Activated CD8-positive, alpha-beta memory T cell treated with anti-CD3 and anti-CD28 coated beads for 4 hours (primary cell): Measurements from ENCODE around the gene ARMH1.

Source experiments
- DNase-seq, 2 donors: peaks; one replicate each; pipeline ENCODE4 v3.0.0-alpha.2; 2020; ENCODE audit warnings: low read depth in 2 of 2

The ARMH1 gene

GRCh38 chr1:44670751-44671640 is 3.5 kb upstream of the ARMH1 start:
- DNase-seq = no peak

- DNase-seq = no peak
These were observed 2.1 kb upstream of the ARMH1 start for GRCh38 chr1:44672254-44672955.

- no peak for DNase-seq
These were observed 1.4 kb upstream of the ARMH1 start for GRCh38 chr1:44672961-44673674.

- DNase-seq = no peak
These were observed 820 bp upstream of the ARMH1 start for GRCh38 chr1:44673675-44674112.

GRCh38 chr1:44675186-44675585 is 672 bp downstream of the ARMH1 start:
- DNase-seq = no peak

- DNase-seq = no peak
These were observed 2.1 kb downstream of the ARMH1 start for GRCh38 chr1:44676484-44677200.

GRCh38 chr1:44677201-44677766 is 2.8 kb downstream of the ARMH1 start:
- DNase-seq = no peak

GRCh38 chr1:44678120-44678519 is 3.6 kb downstream of the ARMH1 start:
- DNase-seq = no peak

GRCh38 chr1:44678626-44679025 is 4.1 kb downstream of the ARMH1 start:
- DNase-seq = no peak

GRCh38 chr1:44679468-44679867 is 5.0 kb downstream of the ARMH1 start:
- DNase-seq = no peak

- no peak for DNase-seq
These were observed 7.7 kb downstream of the ARMH1 start for GRCh38 chr1:44681905-44682882.

GRCh38 chr1:44682883-44683265 is 8.4 kb downstream of the ARMH1 start:
- no peak for DNase-seq

- DNase-seq = no peak
These were observed 10.0 kb downstream of the ARMH1 start for GRCh38 chr1:44684525-44684924.

- DNase-seq = no peak
These were observed 10.7 kb downstream of the ARMH1 start for GRCh38 chr1:44685218-44685617.

- DNase-seq = no peak
These were observed 11.4 kb downstream of the ARMH1 start for GRCh38 chr1:44685881-44686280.

- DNase-seq = no peak
These were observed 14.4 kb downstream of the ARMH1 start for GRCh38 chr1:44688760-44689446.

GRCh38 chr1:44689447-44689765 is 14.9 kb downstream of the ARMH1 start:
- DNase-seq = no peak

GRCh38 chr1:44693159-44693558 is 18.6 kb downstream of the ARMH1 start:
- DNase-seq = no peak

GRCh38 chr1:44693900-44694299 is 19.4 kb downstream of the ARMH1 start:
- no peak for DNase-seq
